Measurements from ENCODE around the gene TAF3.
A peak's percentile ranks its signal among the peaks of the same experiment; 100 is the strongest.

The TAF3 gene

DNA sequence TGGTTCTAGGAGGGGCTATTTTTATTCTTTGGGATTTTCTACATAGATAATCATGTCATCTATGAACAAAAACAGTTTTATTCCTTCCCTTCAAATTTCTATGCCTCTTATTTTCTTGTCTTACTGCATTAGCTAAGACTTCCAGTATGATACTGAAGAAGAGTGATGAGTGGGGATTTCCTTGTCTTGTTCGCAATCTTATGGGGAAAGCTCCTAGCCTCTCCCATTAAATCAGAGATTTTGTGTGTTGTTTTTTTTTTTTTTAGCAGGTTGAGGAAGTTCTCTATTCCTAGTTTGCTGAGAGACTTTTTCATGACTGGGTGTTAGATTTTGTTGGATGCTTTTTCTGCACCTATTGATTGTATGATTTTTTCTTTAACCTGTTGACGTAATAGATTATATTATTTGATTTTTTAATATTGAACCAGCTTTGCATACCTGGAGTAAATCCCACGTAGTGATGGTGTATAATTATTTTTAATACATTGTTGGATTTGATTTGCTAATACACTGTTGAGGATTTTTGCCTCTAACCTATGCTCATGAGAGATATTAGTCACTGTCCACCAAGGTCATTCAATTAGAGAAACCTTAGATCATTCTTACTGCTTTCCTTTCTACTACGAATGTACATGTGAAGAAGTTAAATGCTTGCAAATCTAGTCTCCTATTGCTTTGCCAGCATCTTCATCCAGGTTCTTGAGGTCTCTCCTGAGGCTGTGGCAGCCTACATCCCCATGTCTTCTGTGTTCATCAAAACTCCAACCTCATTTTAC lies 23.9 kb upstream of the TAF3 start:
- DNase-seq (ENCODE audit: low spot score) = no peak
- POLR2A ChIA-PET (ENCODE audit: low non-redundant PET) = no interaction called here
- CTCF ChIA-PET = no interaction called here
- TF ChIP-seq, protein P1, sequence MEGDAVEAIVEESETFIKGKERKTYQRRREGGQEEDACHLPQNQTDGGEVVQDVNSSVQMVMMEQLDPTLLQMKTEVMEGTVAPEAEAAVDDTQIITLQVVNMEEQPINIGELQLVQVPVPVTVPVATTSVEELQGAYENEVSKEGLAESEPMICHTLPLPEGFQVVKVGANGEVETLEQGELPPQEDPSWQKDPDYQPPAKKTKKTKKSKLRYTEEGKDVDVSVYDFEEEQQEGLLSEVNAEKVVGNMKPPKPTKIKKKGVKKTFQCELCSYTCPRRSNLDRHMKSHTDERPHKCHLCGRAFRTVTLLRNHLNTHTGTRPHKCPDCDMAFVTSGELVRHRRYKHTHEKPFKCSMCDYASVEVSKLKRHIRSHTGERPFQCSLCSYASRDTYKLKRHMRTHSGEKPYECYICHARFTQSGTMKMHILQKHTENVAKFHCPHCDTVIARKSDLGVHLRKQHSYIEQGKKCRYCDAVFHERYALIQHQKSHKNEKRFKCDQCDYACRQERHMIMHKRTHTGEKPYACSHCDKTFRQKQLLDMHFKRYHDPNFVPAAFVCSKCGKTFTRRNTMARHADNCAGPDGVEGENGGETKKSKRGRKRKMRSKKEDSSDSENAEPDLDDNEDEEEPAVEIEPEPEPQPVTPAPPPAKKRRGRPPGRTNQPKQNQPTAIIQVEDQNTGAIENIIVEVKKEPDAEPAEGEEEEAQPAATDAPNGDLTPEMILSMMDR (conservative IDR thresholded peaks at IDR 0.05; ENCODE audit: low read depth) = no peak
- no peak overlapping the region for H3K27ac ChIP-seq

DNA sequence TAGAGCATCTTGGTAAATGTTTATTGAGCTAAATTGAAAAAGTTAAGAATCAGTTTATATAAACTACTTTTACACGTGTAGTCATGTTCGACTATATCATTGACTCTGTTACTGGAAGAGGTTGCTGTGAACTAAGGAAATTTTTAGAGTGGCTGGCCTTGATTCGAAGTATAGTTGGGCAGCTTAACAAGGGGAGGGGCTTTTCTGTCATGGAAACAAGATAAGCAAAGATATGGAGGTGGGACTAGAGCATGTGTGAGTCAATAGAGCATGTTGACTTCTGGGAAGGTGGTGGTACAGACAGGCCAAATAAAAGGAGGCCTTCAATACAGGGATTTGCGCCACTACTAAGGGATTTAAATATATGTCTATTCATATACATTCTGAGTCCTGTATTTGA lies 22.7 kb upstream of the TAF3 start:
- H3K27ac ChIP-seq = no peak overlapping the region
- CTCF ChIA-PET = no interaction called here
- POLR2A ChIA-PET (ENCODE audit: low non-redundant PET) = no interaction called here
- TF ChIP-seq, protein P1 (conservative IDR thresholded peaks at IDR 0.05; ENCODE audit: low read depth) = no peak
- no peak for DNase-seq (ENCODE audit: low spot score)

DNA sequence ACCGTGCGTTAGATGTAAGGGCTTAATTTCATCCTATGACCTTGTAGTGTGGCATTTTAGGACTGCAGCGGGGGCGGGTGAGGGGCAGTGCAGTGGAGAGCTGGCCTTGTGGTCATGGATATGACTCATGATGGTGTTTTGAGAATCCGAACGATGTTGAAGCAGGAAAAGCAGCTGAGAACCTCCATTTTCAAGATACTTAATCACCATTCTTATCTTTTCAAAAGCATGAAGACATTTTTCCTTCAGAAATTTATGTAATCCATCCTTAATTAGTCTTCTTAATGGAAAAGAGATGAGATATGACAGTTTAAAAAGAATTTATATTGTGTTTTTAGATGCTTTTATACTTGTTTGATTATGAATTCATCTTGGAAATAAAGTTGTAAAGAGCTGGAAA lies 20.7 kb upstream of the TAF3 start:
- DNase-seq (ENCODE audit: low spot score) = peak; percentile 69
- TF ChIP-seq, protein P1 (conservative IDR thresholded peaks at IDR 0.05; ENCODE audit: low read depth) = no peak
- ChIA-PET POLR2A (ENCODE audit: low non-redundant PET) (no interaction called here), CTCF (no interaction called here)
- H3K27ac ChIP-seq = no peak overlapping the region

DNA sequence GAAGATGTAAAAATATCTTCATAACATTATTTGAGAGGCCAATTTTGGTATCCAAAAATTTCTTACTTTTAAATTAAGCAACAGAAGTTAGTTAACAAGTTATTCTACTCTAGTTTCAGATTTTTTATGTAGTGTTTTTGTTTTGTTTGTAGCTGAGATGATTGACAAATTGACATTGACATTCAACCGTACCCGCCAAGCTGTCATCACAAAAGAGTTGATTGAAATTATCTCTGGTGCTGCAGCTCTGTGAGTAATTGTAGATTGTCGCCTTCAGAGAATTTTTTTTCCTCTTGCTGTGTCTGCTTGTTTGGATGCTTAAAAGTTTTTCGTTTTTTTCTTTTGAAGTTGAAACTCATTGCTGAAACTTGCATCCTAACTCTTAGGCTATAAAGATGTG lies 15.7 kb upstream of the TAF3 start:
- POLR2A ChIA-PET (ENCODE audit: low non-redundant PET) = no interaction called here
- CTCF ChIA-PET = interaction anchor here (0.6 kb wide), 1 partner anchor 1502 kb away, joined by 6 read pairs; no protein-coding TSS in a partner anchor
- no peak overlapping the region for H3K27ac ChIP-seq
- DNase-seq (ENCODE audit: low spot score) = no peak
- TF ChIP-seq, protein P1 (conservative IDR thresholded peaks at IDR 0.05; ENCODE audit: low read depth) = no peak

DNA sequence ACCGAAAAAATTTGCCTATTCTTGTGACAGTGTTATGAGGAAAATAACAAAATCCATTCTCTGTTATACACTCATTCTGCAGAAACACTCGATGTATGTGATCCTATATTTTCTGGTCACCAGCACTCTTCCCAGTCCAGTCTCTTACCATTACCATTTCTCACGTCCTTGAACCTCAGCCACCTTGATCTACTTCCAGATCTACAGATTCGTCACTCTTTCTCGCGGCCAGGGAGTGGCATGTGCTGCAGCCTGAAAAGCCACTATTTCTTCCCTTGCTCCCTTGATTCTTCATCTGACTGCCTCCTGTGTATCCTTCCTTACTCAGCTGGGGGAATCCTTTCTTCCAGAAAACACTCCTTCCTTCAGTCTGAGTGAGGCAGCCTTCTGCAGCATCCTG lies 14.1 kb upstream of the TAF3 start:
- DNase-seq (ENCODE audit: low spot score) = no peak
- TF ChIP-seq, protein P1 (conservative IDR thresholded peaks at IDR 0.05; ENCODE audit: low read depth) = no peak
- CTCF ChIA-PET = no interaction called here
- POLR2A ChIA-PET (ENCODE audit: low non-redundant PET) = no interaction called here
- no peak overlapping the region for H3K27ac ChIP-seq

DNA sequence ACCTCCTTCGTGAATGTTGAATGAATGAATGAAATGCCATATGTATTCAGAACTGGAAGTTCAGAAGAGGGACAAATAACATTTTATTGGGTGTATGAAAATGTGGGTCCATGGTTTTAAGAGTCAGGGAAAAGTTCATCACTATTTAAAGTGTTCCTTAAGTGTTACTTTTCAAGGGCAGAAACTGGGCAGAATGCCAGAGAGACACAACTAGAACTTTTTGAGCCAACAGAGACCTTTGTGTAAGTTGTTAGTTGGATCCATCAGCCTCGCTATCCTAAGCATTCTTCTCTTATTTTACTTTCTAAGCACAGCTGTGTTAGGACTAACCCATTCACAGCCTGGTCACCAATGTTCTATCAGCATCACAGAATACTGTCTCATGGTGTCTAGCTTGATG lies 13.6 kb upstream of the TAF3 start:
- TF ChIP-seq, protein P1 (conservative IDR thresholded peaks at IDR 0.05; ENCODE audit: low read depth) = no peak
- CTCF ChIA-PET = no interaction called here
- POLR2A ChIA-PET (ENCODE audit: low non-redundant PET) = no interaction called here
- no peak overlapping the region for H3K27ac ChIP-seq
- no peak for DNase-seq (ENCODE audit: low spot score)

Measured in RWPE1 (cell line).